CD4-positive, alpha-beta T cell (primary cell): ENCODE measurements around the gene VILL. TPM values are rescaled to one million over a fixed set of nuclear protein-coding genes. Genes with fewer than 3 reads are reported as not detected.

Source experiments
- ATAC-seq: fragments of 200-7000 bp; cut with Tn5 transposase; one replicate; pipeline ENCODE4 v1.10.0; 2022; ENCODE audit warnings: mild to moderate bottlenecking; ENCODE audit not compliant: poor library complexity
- CTCF ChIA-PET: fragments of 350-600 bp; sonication (Branson Sonifier 250); formaldehyde crosslinking; loops from one replicate; lab custom pipeline; 2021; ENCODE audit warnings: antibody characterized with exemption, inconsistent platforms; lab: Charles Lee
- POLR2A ChIA-PET: fragments of 350-600 bp; sonication (Branson Sonifier 250); formaldehyde crosslinking; loops from one replicate; lab custom pipeline; 2021; ENCODE audit warnings: antibody characterized with exemption, inconsistent platforms; lab: Charles Lee
- DNase-seq, 14 experiments: peaks; one replicate each; pipeline ENCODE4 v3.0.0-alpha.2; 2013 to 2020; ENCODE audit warnings: mixed read lengths in 2 of 14
- H3K27ac ChIP-seq, 2 donors: one replicate each; pipeline versions ENCODE4 v1.5.1 to v1.7.0; 2013; ENCODE audit warnings: low read length in 2 of 2, low read depth in 1 of 2, mild to moderate bottlenecking in 1 of 2
- H3K27me3 ChIP-seq, 2 experiments: 1 replicate in 1 of 2; 2 replicates in 1 of 2; pipeline versions ENCODE4 v1.6.1 to v1.7.0; 2013; ENCODE audit warnings: low read length in 2 of 2, control low read depth in 1 of 2, mild to moderate bottlenecking in 1 of 2, moderate library complexity in 1 of 2; ENCODE audit not compliant: insufficient read depth in 2 of 2, control insufficient read depth in 1 of 2
- H3K36me3 ChIP-seq: one replicate; pipeline ENCODE4 v1.6.1; 2013; ENCODE audit warnings: low read length, control low read depth; ENCODE audit not compliant: insufficient read depth
- H3K4me1 ChIP-seq: one replicate; pipeline ENCODE4 v1.6.1; 2013; ENCODE audit warnings: low read length, control low read depth; ENCODE audit not compliant: insufficient read depth
- H3K4me3 ChIP-seq: one replicate; pipeline ENCODE4 v1.5.1; 2013; ENCODE audit warnings: mild to moderate bottlenecking, low read length, moderate library complexity
- H3K9me3 ChIP-seq, 2 experiments: 1 replicate in 1 of 2; 2 replicates in 1 of 2; pipeline versions ENCODE4 v1.6.1 to v1.7.0; 2013; ENCODE audit warnings: low read length in 2 of 2, mild to moderate bottlenecking in 2 of 2, control low read depth in 1 of 2, moderate library complexity in 1 of 2; ENCODE audit not compliant: control insufficient read depth in 1 of 2, insufficient read depth in 1 of 2
- H3K27ac Mint-ChIP-seq: one replicate; pipeline ENCODE4 v1.8.0; 2020; ENCODE audit warnings: mixed read lengths
- H3K27me3 Mint-ChIP-seq: one replicate; pipeline ENCODE4 v1.8.0; 2021; ENCODE audit warnings: mixed read lengths
- H3K36me3 Mint-ChIP-seq: one replicate; pipeline ENCODE4 v1.8.0; 2021; ENCODE audit warnings: low read depth, mixed read lengths
- H3K4me1 Mint-ChIP-seq: one replicate; pipeline ENCODE4 v1.8.0; 2021; ENCODE audit warnings: low read depth, mixed read lengths
- H3K4me3 Mint-ChIP-seq: one replicate; pipeline ENCODE4 v1.8.0; 2020; ENCODE audit warnings: mild to moderate bottlenecking, mixed read lengths
- H3K9me3 Mint-ChIP-seq: one replicate; pipeline ENCODE4 v1.8.0; 2020; ENCODE audit warnings: mixed read lengths
- intact Hi-C, 2 experiments: fragments of 100-400 bp; cut with DNase I in 1 of 2; cut with micrococcal nuclease in 1 of 2; formaldehyde crosslinking; loops; one replicate each; pipeline versions ENCODE4 v1.15.1 to v1.9.0; 2023 to 2025; cut with DNase I, micrococcal nuclease
- total RNA-seq, 174 experiments: library from RNA in 2 of 174; stranded (reverse) in 2 of 174; gene quantifications; one replicate each; pipeline ENCODE4 v1.2.3 and lab custom pipeline; 2021 to 2026
- TF ChIP-seq, protein P1 (sequence below): fragments of 200-600 bp; IDR thresholded peaks from one replicate; pipeline ENCODE4 v1.8.0; 2022; ENCODE audit warnings: antibody characterized with exemption, mild to moderate bottlenecking

The VILL gene
- total RNA-seq, 2 experiments from 2014 or later = 23.2 to 24.4 TPM

- H3K27ac Mint-ChIP-seq = no peak overlapping the region
- H3K9me3 Mint-ChIP-seq = no peaks in the 10 kb centered on the region
- TF ChIP-seq, protein P1, sequence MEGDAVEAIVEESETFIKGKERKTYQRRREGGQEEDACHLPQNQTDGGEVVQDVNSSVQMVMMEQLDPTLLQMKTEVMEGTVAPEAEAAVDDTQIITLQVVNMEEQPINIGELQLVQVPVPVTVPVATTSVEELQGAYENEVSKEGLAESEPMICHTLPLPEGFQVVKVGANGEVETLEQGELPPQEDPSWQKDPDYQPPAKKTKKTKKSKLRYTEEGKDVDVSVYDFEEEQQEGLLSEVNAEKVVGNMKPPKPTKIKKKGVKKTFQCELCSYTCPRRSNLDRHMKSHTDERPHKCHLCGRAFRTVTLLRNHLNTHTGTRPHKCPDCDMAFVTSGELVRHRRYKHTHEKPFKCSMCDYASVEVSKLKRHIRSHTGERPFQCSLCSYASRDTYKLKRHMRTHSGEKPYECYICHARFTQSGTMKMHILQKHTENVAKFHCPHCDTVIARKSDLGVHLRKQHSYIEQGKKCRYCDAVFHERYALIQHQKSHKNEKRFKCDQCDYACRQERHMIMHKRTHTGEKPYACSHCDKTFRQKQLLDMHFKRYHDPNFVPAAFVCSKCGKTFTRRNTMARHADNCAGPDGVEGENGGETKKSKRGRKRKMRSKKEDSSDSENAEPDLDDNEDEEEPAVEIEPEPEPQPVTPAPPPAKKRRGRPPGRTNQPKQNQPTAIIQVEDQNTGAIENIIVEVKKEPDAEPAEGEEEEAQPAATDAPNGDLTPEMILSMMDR = no peak
- Histone ChIP-seq H3K36me3 (no peaks in the 10 kb centered on the region), H3K4me1 (peaks cover 4% of the 10 kb centered on the region), H3K4me3 (no peak overlapping the region), H3K27me3 (no peaks in the 10 kb centered on the region), H3K9me3 (no peaks in the 10 kb centered on the region), H3K27ac (no peak overlapping the region)
- CTCF ChIA-PET = interaction anchor here (3.5 kb wide), 1 partner anchor 109 kb away, joined by 15 read pairs; no protein-coding TSS in a partner anchor
- peaks cover 6% of the 10 kb centered on the region for H3K4me1 Mint-ChIP-seq
- H3K4me3 Mint-ChIP-seq = no peak overlapping the region
- intact Hi-C loops = no loop called here
- POLR2A ChIA-PET = no interaction called here
- H3K27me3 Mint-ChIP-seq = no peaks in the 10 kb centered on the region
- no peak for ATAC-seq
- no peak for DNase-seq
- H3K36me3 Mint-ChIP-seq = no peaks in the 10 kb centered on the region
These were observed 25.9 kb upstream of the VILL start for GRCh38 chr3:37964716-37965115.

DNA sequence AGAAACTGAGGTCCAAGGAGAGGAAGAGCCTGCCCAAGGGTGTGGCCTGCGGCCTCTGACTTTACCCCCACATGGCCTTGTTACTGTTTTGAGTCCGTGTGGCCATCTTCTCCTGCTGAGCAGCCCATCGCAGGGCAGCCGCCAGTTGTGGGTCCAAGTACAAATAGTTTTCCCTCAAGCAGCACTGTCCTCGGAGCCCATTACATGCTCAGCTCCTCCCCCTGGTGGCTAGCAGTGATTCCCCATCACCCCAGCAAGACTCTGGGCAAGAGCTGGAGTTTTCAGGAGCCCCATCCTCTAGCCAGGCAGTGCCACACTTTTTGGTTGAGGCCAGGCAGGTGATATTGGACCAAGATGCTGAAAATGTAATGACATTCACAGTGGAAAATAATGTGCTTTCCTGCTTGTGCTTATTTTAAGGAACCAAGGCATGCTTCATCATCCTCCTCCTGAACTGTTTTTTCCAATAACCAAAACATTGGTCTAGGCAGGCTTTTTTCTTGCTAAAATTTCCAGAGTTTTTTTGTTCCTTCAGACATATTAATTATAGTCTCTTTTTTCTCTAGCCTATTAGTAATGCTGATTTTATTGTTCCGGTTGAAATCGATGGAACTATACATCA lies 23.2 kb upstream of the VILL start:
- no peak overlapping the region for H3K4me3 ChIP-seq
- intact Hi-C loops = loop anchor here (1.0 kb wide), 1 partner anchor 112 kb away; no protein-coding TSS in a partner anchor
- ATAC-seq (peak; percentile 85), DNase-seq (peak; percentile 33 to 77 (median 51))
- Mint-ChIP-seq H3K27ac (no peak overlapping the region), H3K36me3 (no peaks in the 10 kb centered on the region), H3K9me3 (no peaks in the 10 kb centered on the region), H3K4me3 (no peak overlapping the region), H3K4me1 (peaks cover 6% of the 10 kb centered on the region), H3K27me3 (no peaks in the 10 kb centered on the region)
- no peaks in the 10 kb centered on the region for H3K36me3 ChIP-seq
- no peak overlapping the region for H3K27ac ChIP-seq
- TF ChIP-seq, protein P1 = peak; percentile 79
- ChIA-PET CTCF (interaction anchor here (0.7 to 3.5 kb wide), 6 partner anchors 8 to 513 kb away, joined by 3 to 40 read pairs (median 3); no protein-coding TSS in a partner anchor), POLR2A (interaction anchor here (1.8 to 2.2 kb wide), 2 partner anchors 10 to 112 kb away, joined by 6 to 7 read pairs; no protein-coding TSS in a partner anchor)
- H3K27me3 ChIP-seq = no peaks in the 10 kb centered on the region
- H3K4me1 ChIP-seq = peaks cover 4% of the 10 kb centered on the region
- H3K9me3 ChIP-seq = no peaks in the 10 kb centered on the region

- peaks cover 4% of the 10 kb centered on the region for H3K4me1 ChIP-seq
- H3K27ac ChIP-seq = no peak overlapping the region
- ChIA-PET CTCF (interaction anchor here (3.5 kb wide), 1 partner anchor 113 kb away, joined by 40 read pairs; no protein-coding TSS in a partner anchor), POLR2A (interaction anchor here (1.8 to 2.2 kb wide), 2 partner anchors 11 to 113 kb away, joined by 6 to 7 read pairs; no protein-coding TSS in a partner anchor)
- intact Hi-C loops = no loop called here
- H3K9me3 Mint-ChIP-seq = no peaks in the 10 kb centered on the region
- no peaks in the 10 kb centered on the region for H3K36me3 Mint-ChIP-seq
- TF ChIP-seq, protein P1 = no peak
- H3K27me3 ChIP-seq = no peaks in the 10 kb centered on the region
- no peaks in the 10 kb centered on the region for H3K9me3 ChIP-seq
- no peak overlapping the region for H3K4me3 ChIP-seq
- no peak for ATAC-seq
- H3K4me1 Mint-ChIP-seq = peaks cover 2% of the 10 kb centered on the region
- DNase-seq = no peak
- no peak overlapping the region for H3K27ac Mint-ChIP-seq
- H3K36me3 ChIP-seq = no peaks in the 10 kb centered on the region
- no peak overlapping the region for H3K4me3 Mint-ChIP-seq
- no peaks in the 10 kb centered on the region for H3K27me3 Mint-ChIP-seq
These were observed 22.4 kb upstream of the VILL start for GRCh38 chr3:37968199-37968598.
